IPS-NIHi7 (cell line): Measurements from ENCODE around the gene ARHGEF25.
"Not testable (repeated sequence)": the region's sequence is repeated elsewhere in the genome, so short reads cannot be mapped to it uniquely, and the experiment has no call there.

Source experiments
- DNase-seq: peaks from one replicate; pipeline ENCODE4 v3.0.0; 2012; ENCODE audit warnings: mixed read lengths; ENCODE audit errors: extremely low spot score

ARHGEF25 gene

GRCh38 chr12:57611108-57611826, at the start of gene ARHGEF25:
Gene ARHGEF25, plus strand, starts transcription at chr12:57611435. Its CDS starts 460 bp downstream, at chr12:57611895.
- DNase-seq, result peak; percentile 82

- DNase-seq, result no peak
Measured at GRCh38 chr12:57563358-57563757, 47.9 kb upstream of the ARHGEF25 start.

DNA sequence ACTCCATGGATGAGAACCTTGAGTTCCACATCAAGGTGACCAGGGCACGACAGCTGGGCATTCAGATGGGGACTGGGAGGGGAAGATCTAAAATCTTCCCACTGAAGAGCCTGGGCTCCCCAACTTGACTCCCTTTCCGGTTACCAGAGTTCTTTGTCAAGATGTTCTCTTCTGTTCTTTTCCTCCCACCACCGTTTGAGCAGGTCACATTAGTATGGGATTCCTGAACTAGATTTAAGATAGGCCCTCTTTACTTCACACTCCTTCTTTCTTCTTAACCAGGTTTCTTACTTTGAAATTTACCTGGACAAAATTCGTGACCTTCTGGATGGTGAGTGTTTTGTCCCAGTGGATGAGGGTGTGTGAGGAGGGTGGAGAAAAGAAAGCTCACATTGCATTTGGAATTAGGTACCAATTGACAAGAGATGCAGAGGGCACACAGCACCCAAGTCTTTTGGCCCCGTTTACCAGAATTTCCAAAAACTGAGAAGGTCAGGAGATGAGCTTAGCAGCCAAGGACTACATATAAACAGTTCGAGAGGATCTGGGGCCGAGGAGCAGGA, 47.0 kb upstream of the ARHGEF25 start:
- no peak for DNase-seq

- DNase-seq, result no peak
Measured at GRCh38 chr12:57568838-57569237, 42.4 kb upstream of the ARHGEF25 start.

- no peak for DNase-seq
Measured at GRCh38 chr12:57569858-57570257, 41.4 kb upstream of the ARHGEF25 start.

GRCh38 chr12:57570438-57570837, 40.8 kb upstream of the ARHGEF25 start:
- DNase-seq, result not testable (repeated sequence)

DNA sequence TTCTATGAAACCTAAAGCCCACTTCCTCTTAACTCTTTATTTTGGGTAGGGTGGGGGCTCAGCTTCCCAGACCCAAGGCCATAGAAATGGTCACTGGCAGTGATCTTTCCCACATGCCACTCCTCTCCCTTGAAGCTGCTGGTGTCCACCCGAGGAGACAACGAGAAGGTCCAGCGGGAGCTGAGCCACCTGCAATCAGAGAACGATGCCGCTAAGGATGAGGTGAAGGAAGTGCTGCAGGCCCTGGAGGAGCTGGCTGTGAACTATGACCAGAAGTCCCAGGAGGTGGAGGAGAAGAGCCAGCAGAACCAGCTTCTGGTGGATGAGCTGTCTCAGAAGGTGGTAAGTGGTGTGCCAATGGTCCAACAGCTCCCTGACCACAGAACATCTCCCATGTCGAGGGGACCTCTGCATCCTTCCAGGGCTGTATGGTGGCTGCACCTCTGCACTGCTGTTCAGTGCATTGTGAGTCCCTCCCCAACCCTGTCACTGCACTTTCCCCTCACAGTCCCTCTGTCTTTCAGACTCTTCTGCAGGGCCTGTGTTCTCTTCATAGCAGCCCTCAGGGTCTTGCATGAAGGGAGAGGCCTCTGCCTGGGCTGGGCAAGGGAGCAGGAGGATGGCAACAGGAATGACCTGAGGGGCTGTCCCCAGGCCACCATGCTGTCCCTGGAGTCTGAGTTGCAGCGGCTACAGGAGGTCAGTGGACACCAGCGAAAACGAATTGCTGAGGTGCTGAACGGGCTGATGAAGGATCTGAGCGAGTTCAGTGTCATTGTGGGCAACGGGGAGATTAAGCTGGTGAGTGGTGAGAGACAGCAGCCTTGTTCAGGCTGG, 39.1 kb upstream of the ARHGEF25 start:
- DNase-seq, result no peak

DNA sequence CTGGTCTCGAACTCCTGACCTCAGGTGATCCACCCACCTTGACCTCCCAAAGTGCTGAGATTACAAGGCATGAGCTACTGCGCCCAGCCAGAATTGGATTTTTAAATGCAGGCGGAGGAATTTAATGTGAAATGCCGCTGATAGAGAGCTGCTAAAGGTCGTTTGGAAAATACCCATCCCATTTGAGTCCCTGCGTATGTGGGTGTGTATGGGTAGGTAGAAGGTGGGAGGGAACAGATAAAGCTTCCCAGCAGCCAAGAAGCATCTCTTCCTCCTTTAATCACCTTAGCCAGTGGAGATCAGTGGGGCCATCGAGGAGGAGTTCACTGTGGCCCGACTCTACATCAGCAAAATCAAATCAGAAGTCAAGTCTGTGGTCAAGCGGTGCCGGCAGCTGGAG, 36.4 kb upstream of the ARHGEF25 start:
- no peak for DNase-seq

GRCh38 chr12:57575771-57576612, 35.2 kb upstream of the ARHGEF25 start:
- no peak for DNase-seq

DNA sequence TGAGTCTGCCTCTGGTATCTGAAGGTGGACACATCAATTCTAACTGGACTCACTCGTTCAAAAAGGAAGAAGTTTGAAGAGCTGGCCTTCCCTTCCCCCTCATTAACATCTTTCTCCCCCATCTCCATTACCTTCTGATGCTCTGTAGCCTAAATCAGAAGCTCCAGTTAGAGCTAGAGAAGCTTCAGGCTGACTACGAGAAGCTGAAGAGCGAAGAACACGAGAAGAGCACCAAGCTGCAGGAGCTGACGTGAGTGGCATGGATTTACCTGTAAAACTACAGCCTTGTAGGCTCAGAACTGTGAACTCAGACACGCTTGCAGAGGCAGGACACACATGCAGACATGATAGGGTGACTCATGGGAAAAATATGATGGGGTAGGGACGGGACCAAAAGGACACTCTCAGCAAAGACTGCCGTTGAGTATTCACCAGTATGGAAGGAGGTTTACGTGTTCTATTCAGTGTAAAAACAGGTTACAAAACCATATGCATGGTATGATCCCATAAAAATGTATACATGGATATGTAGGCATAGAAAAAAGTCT, 34.5 kb upstream of the ARHGEF25 start:
- no peak for DNase-seq

GRCh38 chr12:57577981-57578758, 33.1 kb upstream of the ARHGEF25 start:
- DNase-seq, result no peak

DNA sequence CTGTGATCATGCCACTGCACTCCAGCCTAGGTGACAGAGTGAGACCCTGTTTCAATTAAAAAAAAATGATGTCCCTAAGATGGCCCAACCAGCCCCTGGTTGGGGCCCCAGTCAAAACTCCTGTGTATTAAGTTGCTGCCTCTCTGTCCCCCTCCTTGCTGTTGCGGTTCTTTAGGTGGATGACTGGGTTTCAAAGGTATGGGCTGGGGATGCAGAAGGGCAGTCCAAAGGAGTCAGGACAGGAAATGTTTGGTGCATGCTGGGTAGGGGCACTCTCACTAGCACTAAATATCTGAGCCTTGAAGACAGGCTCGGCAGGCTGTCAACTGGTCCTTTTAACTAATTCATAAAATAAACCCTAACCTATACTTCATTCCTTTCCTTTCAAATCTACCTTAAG, 32.2 kb upstream of the ARHGEF25 start:
- no peak for DNase-seq

GRCh38 chr12:57579677-57580465, 31.4 kb upstream of the ARHGEF25 start:
- no peak for DNase-seq

DNA sequence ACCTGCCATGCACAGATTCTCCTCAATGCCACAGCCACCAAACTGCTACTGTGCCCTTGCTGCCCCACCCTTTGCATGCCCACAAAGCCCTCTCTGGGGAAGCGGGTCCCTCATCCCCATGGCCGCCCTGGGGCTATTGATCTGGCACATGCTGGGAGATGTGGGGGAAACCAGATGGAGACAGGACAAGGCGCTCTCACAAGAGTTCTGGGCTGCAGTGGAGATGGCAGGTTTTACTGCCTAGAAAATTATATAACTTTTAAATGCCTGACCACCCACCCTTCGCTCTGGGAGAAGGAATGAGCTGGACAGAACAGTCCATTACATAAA, 30.8 kb upstream of the ARHGEF25 start:
- no peak for DNase-seq

DNA sequence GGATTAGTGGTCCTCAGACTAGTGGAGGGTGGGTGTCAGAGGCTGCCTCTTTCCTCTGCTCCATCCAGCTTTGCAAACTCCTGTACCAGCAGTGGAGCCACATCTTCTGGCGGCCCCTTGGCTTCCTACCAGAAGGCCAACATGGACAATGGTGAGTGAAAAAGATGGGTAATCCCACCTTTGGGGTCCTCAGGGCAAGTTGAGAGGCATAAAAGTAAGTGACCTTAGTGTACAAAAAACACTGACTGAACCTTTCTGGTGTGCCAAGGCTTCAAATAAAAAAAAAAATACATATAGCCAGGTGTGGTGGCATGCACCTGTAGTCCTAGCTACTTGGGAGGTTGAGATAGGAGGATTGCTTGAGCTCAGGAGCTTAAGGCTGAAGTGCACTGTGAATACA, 29.4 kb upstream of the ARHGEF25 start:
- DNase-seq, result no peak

DNA sequence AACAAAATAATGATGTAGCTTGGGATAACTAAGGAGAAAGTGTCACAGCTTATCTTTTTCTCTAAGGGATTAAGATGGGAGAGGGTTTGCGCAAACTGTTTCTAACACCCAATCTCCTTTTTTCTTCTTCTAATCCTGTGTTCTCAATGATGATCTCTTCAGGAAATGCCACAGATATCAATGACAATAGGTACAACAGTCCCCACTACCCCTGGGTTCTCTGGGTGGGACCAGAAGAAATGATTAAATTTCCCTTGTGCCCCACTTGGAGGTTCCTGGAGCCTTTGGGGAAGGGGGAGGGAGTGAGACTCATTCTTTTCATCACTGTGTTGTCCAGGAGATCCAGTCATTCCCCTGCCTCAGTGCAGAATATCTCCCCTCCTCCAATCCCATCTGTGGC, 28.8 kb upstream of the ARHGEF25 start:
- no peak for DNase-seq

DNA sequence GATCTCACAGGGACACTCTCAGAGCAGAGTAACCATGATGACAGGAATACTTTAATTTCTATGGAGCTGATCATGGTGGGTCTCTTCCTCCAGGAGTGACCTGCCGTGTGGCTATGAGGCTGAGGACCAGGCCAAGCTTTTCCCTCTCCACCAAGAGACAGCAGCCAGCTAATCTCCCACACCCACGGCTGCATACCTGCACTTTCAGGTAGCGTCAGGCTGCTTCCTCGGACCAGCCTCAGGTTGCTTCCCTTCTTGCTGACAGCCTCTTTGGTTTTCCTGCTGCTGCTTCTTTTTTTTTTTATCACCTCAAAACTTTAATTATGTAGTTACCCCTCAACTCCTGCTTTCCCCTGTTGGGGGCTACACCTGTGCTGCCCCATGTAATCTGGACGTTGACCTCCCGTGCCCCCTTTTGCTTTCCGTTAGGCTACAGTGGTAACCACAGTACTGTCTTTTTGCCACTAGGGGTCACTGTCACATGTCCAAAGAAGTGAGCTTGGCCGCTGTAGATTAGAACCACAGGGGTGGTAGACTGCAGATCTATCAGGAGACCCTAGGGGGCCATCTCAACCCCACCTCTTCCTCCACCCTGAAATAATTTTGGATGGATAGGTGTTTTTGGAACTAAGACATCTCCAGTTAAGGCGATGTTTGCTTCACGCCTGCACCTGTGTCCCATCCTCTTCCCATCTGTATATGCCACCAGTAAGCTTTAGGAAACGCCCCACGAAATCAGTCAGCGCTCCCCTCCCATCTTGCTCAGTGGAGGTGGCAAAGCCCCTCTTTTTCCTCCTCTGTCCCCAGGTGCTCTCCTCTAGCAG, 28.0 kb upstream of the ARHGEF25 start:
- peak; percentile 97 for DNase-seq

DNA sequence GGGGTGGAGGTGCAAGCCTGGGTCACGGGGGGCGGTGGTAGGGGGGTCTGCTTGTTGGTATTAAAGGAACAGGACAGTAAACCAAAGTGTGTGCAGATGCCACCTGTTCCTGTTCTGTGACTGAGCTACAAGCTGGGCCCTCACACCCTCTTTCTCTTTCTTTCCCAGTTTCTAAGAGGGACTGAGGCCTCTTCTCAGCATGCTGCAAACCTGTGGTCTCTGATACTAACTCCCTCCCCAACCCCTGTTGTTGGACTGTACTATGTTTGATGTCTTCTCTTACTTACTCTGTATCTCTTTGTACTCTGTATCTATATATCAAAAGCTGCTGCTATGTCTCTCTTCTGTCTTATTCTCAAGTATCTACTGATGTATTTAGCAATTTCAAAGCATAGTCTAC, 27.2 kb upstream of the ARHGEF25 start:
- DNase-seq, result no peak

GRCh38 chr12:57584690-57585089, 26.5 kb upstream of the ARHGEF25 start:
- DNase-seq, result no peak
